ENCODE data around the gene DSCAM. TPM values are rescaled to one million over a fixed set of nuclear protein-coding genes. Genes with fewer than 3 reads are reported as not detected.

DSCAM gene
- total RNA-seq, 1 experiment from 2014 or later = not detected

DNA sequence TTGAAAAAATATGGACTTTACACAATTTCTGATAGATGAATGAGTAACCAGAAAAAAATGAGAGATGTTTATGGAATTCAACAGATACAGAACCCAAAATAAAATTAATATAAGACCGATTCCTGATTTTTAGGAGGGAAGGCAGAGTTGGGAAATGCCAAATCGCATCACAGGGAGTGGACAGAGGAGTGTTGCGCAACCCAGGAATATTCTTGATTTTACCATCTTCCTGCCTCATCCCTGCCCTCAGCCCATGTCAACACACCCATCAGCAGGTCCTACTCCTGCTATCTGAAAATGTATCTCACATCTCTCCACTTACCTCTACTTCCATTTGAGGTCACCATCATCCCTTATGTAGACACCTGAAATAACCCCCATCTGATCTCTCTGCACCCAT is 221.0 kb downstream of the DSCAM start:
- Histone ChIP-seq H3K79me2 (ENCODE audit: insufficient read depth, low read length) (no peaks in the 10 kb centered on the region), H2AFZ (ENCODE audit: low read depth, low read length, poor library complexity, severe bottlenecking) (no peak overlapping the region), H3K36me3 (ENCODE audit: control insufficient read depth in 1 of 2, insufficient read depth in 2 of 2, low read length in 2 of 2) (no peaks in the 10 kb centered on the region), H3K4me3 (replicated peaks in 1 of 2; ENCODE audit: low read depth in 1 of 2, low read length in 2 of 2) (no peak overlapping the region), H3K4me2 (ENCODE audit: low read length) (no peak overlapping the region), H3K27ac (ENCODE audit: low read depth, low read length) (no peak overlapping the region), H4K20me1 (ENCODE audit: insufficient read depth) (no peaks in the 10 kb centered on the region), H3K27me3 (ENCODE audit: insufficient read depth, low read length) (no peaks in the 10 kb centered on the region), H3K9me3 (ENCODE audit: control insufficient read depth in 1 of 2, insufficient read depth in 1 of 2, low read depth in 1 of 2, low read length in 2 of 2) (peaks cover 12 to 23% of the 10 kb centered on the region in 2 experiments; a peak in 2 of 4 replicates), H3K9ac (ENCODE audit: low read length) (no peak overlapping the region), H3K9me2 (ENCODE audit: insufficient read depth) (no peaks in the 10 kb centered on the region), H3K4me1 (ENCODE audit: control insufficient read depth in 1 of 2, insufficient read depth in 2 of 2, low read length in 2 of 2) (no peaks in the 10 kb centered on the region)
- DNase-seq (ENCODE audit: low read depth, low spot score) (no peak), ATAC-seq (no peak)
- TF ChIP-seq EZH2phosphoT487 (IDR thresholded peaks at IDR 0.05; ENCODE audit: borderline replicate concordance) = no peak
- no peak for TF ChIP-seq CBX3 (IDR thresholded peaks at IDR 0.05; ENCODE audit: low read depth)
- intact Hi-C loops (cut with micrococcal nuclease) = no loop called here
- no TSS peak for BruUV-seq (replicated peaks)
- CTCF ChIA-PET = no interaction called here
- RAD21 ChIA-PET (ENCODE audit: low non-redundant PET in 1 of 2, low total read pairs in 2 of 2, uncharacterized antibody in 2 of 2, unreplicated experiment in 2 of 2) = no interaction called here
- POLR2A ChIA-PET = no interaction called here

DNA sequence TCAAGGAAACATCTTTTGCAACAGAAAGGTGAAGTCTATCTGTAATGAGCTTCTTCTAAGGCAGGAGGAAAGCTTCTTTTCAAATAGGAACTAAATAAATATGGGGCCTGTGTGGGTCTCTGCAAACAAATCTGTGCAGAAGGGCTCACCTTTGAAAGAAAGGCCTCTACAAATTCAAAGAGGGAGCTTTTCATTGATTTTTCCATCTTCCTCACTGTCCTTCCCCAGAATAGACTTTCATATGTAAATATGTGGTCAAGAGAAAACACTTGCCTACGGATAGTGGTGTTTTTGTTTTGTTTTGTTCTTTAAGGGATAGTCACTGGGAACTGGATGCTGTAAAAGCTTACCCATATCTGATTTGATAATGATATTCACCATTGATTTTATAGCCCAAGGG is 223.4 kb downstream of the DSCAM start:
- H3K27ac ChIP-seq (ENCODE audit: low read depth, low read length) = no peak overlapping the region
- no peak for DNase-seq (ENCODE audit: low read depth, low spot score)
- H3K4me2 ChIP-seq (ENCODE audit: low read length) = no peak overlapping the region
- H4K20me1 ChIP-seq (ENCODE audit: insufficient read depth) = no peaks in the 10 kb centered on the region
- H3K79me2 ChIP-seq (ENCODE audit: insufficient read depth, low read length) = no peaks in the 10 kb centered on the region
- no peak overlapping the region for H3K9ac ChIP-seq (ENCODE audit: low read length)
- ChIA-PET RAD21 (ENCODE audit: low non-redundant PET in 1 of 2, low total read pairs in 2 of 2, uncharacterized antibody in 2 of 2, unreplicated experiment in 2 of 2) (no interaction called here), POLR2A (no interaction called here), CTCF (no interaction called here)
- peaks cover 12 to 33% of the 10 kb centered on the region in 2 experiments; a peak in 2 of 4 replicates for H3K9me3 ChIP-seq (ENCODE audit: control insufficient read depth in 1 of 2, insufficient read depth in 1 of 2, low read depth in 1 of 2, low read length in 2 of 2)
- intact Hi-C loops (cut with micrococcal nuclease) = no loop called here
- no peaks in the 10 kb centered on the region for H3K36me3 ChIP-seq (ENCODE audit: control insufficient read depth in 1 of 2, insufficient read depth in 2 of 2, low read length in 2 of 2)
- ATAC-seq = no peak
- H3K4me3 ChIP-seq (replicated peaks in 1 of 2; ENCODE audit: low read depth in 1 of 2, low read length in 2 of 2) = no peak overlapping the region
- no peaks in the 10 kb centered on the region for H3K27me3 ChIP-seq (ENCODE audit: insufficient read depth, low read length)
- H3K4me1 ChIP-seq (ENCODE audit: control insufficient read depth in 1 of 2, insufficient read depth in 2 of 2, low read length in 2 of 2) = no peaks in the 10 kb centered on the region
- H2AFZ ChIP-seq (ENCODE audit: low read depth, low read length, poor library complexity, severe bottlenecking) = no peak overlapping the region
- no TSS peak for BruUV-seq (replicated peaks)
- H3K9me2 ChIP-seq (ENCODE audit: insufficient read depth) = no peaks in the 10 kb centered on the region
- no peak for TF ChIP-seq SRF (IDR thresholded peaks at IDR 0.05; ENCODE audit: low read depth)
- no peak for TF ChIP-seq RAD21 (IDR thresholded peaks at IDR 0.05; ENCODE audit: low read depth)
- TF ChIP-seq JUND (IDR thresholded peaks at IDR 0.05) = no peak
- TF ChIP-seq, protein P1, sequence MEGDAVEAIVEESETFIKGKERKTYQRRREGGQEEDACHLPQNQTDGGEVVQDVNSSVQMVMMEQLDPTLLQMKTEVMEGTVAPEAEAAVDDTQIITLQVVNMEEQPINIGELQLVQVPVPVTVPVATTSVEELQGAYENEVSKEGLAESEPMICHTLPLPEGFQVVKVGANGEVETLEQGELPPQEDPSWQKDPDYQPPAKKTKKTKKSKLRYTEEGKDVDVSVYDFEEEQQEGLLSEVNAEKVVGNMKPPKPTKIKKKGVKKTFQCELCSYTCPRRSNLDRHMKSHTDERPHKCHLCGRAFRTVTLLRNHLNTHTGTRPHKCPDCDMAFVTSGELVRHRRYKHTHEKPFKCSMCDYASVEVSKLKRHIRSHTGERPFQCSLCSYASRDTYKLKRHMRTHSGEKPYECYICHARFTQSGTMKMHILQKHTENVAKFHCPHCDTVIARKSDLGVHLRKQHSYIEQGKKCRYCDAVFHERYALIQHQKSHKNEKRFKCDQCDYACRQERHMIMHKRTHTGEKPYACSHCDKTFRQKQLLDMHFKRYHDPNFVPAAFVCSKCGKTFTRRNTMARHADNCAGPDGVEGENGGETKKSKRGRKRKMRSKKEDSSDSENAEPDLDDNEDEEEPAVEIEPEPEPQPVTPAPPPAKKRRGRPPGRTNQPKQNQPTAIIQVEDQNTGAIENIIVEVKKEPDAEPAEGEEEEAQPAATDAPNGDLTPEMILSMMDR (IDR thresholded peaks at IDR 0.05 in 2 of 3, conservative IDR thresholded peaks at IDR 0.05 in 1 of 3; ENCODE audit: borderline replicate concordance in 1 of 3, insufficient read depth in 1 of 3, low read depth in 2 of 3, low read length in 2 of 3) = no peak
- TF ChIP-seq FOSL1 (IDR thresholded peaks at IDR 0.05; ENCODE audit: low read depth) = no peak
- no peak for TF ChIP-seq EZH2 (IDR thresholded peaks at IDR 0.05)

Data from HCT116 (cell line).